ENCODE data around the gene GAB2.
A peak's percentile ranks its signal among the peaks of the same experiment; 100 is the strongest.

Gene GAB2

DNA sequence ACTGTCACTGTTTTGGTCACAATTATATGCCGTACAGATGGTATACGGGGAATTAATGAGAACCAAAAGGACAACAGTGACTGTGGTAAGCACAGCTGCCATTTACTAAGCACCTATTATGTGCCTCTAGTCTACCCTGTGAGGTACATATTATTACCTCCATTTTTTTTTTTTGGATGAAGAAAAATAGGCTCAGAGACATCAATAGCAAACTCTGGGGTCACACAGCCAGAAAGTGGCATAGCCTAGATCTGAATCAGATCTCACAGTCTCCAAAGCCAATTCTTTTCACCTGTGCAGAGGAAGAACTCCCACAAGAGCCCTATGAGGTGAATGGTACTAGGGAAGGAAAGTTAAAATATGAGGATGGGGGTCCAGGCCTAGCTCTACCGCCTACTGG, 160.0 kb downstream of the GAB2 start:
- Histone ChIP-seq H2AFZ (no peak overlapping the region), H3K79me2 (no peaks in the 10 kb centered on the region), H3K9ac (no peak overlapping the region), H3K4me2 (ENCODE audit: low read length) (no peak overlapping the region), H3K36me3 (ENCODE audit: control insufficient read depth, insufficient read depth, low read length) (no peaks in the 10 kb centered on the region), H3K4me1 (peaks cover 12% of the 10 kb centered on the region), H3K27ac (no peak overlapping the region), H3K4me3 (ENCODE audit: low read depth, low read length) (no peak overlapping the region), H3K27me3 (ENCODE audit: control insufficient read depth, insufficient read depth, low read length) (no peaks in the 10 kb centered on the region), H3K9me3 (ENCODE audit: control insufficient read depth, low read length) (no peaks in the 10 kb centered on the region)
- TF ChIP-seq CTCF (IDR thresholded peaks at IDR 0.05), result no peak

GRCh38 chr11:78256962-78257361, 160.7 kb downstream of the GAB2 start:
- Histone ChIP-seq H3K4me3 (ENCODE audit: low read depth, low read length) (no peak overlapping the region), H3K79me2 (no peaks in the 10 kb centered on the region), H3K36me3 (ENCODE audit: control insufficient read depth, insufficient read depth, low read length) (no peaks in the 10 kb centered on the region), H2AFZ (peak overlapping the region; percentile 42), H3K27ac (peak overlapping the region; percentile 42), H3K27me3 (ENCODE audit: control insufficient read depth, insufficient read depth, low read length) (no peaks in the 10 kb centered on the region), H3K9ac (no peak overlapping the region), H3K9me3 (ENCODE audit: control insufficient read depth, low read length) (no peaks in the 10 kb centered on the region), H3K4me1 (peaks cover 12% of the 10 kb centered on the region), H3K4me2 (ENCODE audit: low read length) (no peak overlapping the region)
- no peak for TF ChIP-seq CTCF (IDR thresholded peaks at IDR 0.05)

- no peak overlapping the region for H3K27ac ChIP-seq
- H3K4me1 ChIP-seq, result peaks cover 7% of the 10 kb centered on the region
- H3K4me2 ChIP-seq (ENCODE audit: low read length), result no peak overlapping the region
- no peaks in the 10 kb centered on the region for H3K9me3 ChIP-seq (ENCODE audit: control insufficient read depth, low read length)
- no peaks in the 10 kb centered on the region for H3K36me3 ChIP-seq (ENCODE audit: control insufficient read depth, insufficient read depth, low read length)
- H3K9ac ChIP-seq, result no peak overlapping the region
- H3K27me3 ChIP-seq (ENCODE audit: control insufficient read depth, insufficient read depth, low read length), result no peaks in the 10 kb centered on the region
- no peak overlapping the region for H2AFZ ChIP-seq
- no peak overlapping the region for H3K4me3 ChIP-seq (ENCODE audit: low read depth, low read length)
- TF ChIP-seq CTCF (IDR thresholded peaks at IDR 0.05), result no peak
- no peaks in the 10 kb centered on the region for H3K79me2 ChIP-seq
Observed at GRCh38 chr11:78255919-78256318, 161.7 kb downstream of the GAB2 start.

DNA sequence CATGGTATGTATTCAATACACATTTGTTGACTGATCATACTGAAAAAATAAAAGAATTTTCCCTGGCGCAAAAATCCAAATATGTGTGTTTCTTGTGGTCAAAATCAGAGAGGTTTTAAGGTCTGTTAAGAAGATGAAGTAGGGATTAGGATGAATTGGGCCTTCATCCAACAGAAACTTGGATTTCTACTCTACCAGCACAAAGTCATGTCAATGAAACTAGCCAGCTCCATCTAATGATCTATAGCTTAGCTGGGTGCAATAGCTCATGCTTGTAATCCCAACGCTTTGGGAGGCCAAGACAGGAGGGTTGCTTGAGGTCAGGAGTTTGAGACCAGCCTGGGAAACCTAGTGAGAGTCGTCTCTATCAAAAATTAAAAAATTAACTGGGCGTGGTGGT, 163.4 kb downstream of the GAB2 start:
- no peaks in the 10 kb centered on the region for H3K36me3 ChIP-seq (ENCODE audit: control insufficient read depth, insufficient read depth, low read length)
- H2AFZ ChIP-seq, result no peak overlapping the region
- TF ChIP-seq CTCF (IDR thresholded peaks at IDR 0.05), result no peak
- H3K4me3 ChIP-seq (ENCODE audit: low read depth, low read length), result no peak overlapping the region
- no peaks in the 10 kb centered on the region for H3K79me2 ChIP-seq
- H3K27ac ChIP-seq, result no peak overlapping the region
- H3K27me3 ChIP-seq (ENCODE audit: control insufficient read depth, insufficient read depth, low read length), result no peaks in the 10 kb centered on the region
- no peak overlapping the region for H3K9ac ChIP-seq
- no peaks in the 10 kb centered on the region for H3K9me3 ChIP-seq (ENCODE audit: control insufficient read depth, low read length)
- H3K4me2 ChIP-seq (ENCODE audit: low read length), result no peak overlapping the region
- H3K4me1 ChIP-seq, result no peaks in the 10 kb centered on the region

DNA sequence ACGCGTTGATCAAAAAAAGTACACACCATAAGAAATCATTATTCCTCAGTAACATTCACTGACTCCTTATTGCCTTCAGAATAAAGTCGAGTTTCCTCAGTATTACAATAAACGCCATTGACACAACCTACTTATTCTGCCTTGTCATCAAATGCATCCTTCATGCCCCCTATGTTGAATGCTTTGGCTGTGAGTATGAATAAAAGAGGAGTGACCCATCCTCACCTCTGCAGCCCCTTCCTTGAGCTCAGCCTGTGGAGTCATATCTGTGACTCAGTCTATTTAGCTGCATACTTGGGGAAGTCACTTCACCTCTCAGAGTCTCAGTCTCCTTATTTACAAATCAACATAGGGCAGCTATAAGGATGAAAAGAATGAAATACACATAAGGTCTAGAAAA, 163.8 kb downstream of the GAB2 start:
- Histone ChIP-seq H3K4me1 (no peaks in the 10 kb centered on the region), H3K79me2 (no peaks in the 10 kb centered on the region), H3K9ac (no peak overlapping the region), H3K27ac (no peak overlapping the region), H2AFZ (no peak overlapping the region), H3K9me3 (ENCODE audit: control insufficient read depth, low read length) (no peaks in the 10 kb centered on the region), H3K36me3 (ENCODE audit: control insufficient read depth, insufficient read depth, low read length) (no peaks in the 10 kb centered on the region), H3K4me3 (ENCODE audit: low read depth, low read length) (no peak overlapping the region), H3K27me3 (ENCODE audit: control insufficient read depth, insufficient read depth, low read length) (no peaks in the 10 kb centered on the region), H3K4me2 (ENCODE audit: low read length) (no peak overlapping the region)
- TF ChIP-seq CTCF (IDR thresholded peaks at IDR 0.05), result no peak
